Measurements from ENCODE around the gene PACSIN3. TPM values are rescaled to one million over a fixed set of nuclear protein-coding genes. Genes with fewer than 3 reads are reported as not detected.

Gene PACSIN3
- total and polyA plus RNA-seq, 2 of the 13 experiments (the other 11 are each of a cell fraction or from before 2014, with no cell fraction given), result 47.9 to 93.3 TPM

- TF ChIP-seq ZNF414 (CRISPR knock-in tag; IDR thresholded peaks at IDR 0.05) (no peak), FUBP1 (CRISPR knock-in tag; IDR thresholded peaks at IDR 0.05; ENCODE audit: borderline replicate concordance) (0 out of 2 replicates have a peak, but pooled peaks have one; percentile 10), HIVEP1 (CRISPR knock-in tag; IDR thresholded peaks at IDR 0.05) (no peak), ZNF776 (CRISPR knock-in tag; IDR thresholded peaks at IDR 0.05) (no peak), MIER2 (CRISPR knock-in tag; IDR thresholded peaks at IDR 0.05) (0 out of 2 replicates have a peak, but pooled peaks have one; percentile 60), ZBTB33 (CRISPR knock-in tag; IDR thresholded peaks at IDR 0.05) (no peak), ZNF607 (CRISPR knock-in tag; IDR thresholded peaks at IDR 0.05; ENCODE audit: borderline replicate concordance) (no peak), ZNF773 (CRISPR knock-in tag; IDR thresholded peaks at IDR 0.05; ENCODE audit: borderline replicate concordance) (no peak), HMG20A (CRISPR knock-in tag; IDR thresholded peaks at IDR 0.05; ENCODE audit: borderline replicate concordance) (peak; percentile 92), KIAA2018 (CRISPR knock-in tag; IDR thresholded peaks at IDR 0.05; ENCODE audit: borderline replicate concordance) (no peak), SMARCC2 (IDR thresholded peaks at IDR 0.05) (0 out of 2 replicates have a peak, but pooled peaks have one; percentile 30), ZNF512 (CRISPR knock-in tag; IDR thresholded peaks at IDR 0.05) (no peak), KLF13 (CRISPR knock-in tag; IDR thresholded peaks at IDR 0.05) (no peak)
Measured at GRCh38 chr11:47189100-47189834, 3.0 kb upstream of the PACSIN3 start (continued).
